MM.1S (cell line): ENCODE results near the gene TEP1.

Source experiments
- DNase-seq: peaks from one replicate; pipeline ENCODE4 v3.0.0-alpha.2; 2015
- H2AFZ ChIP-seq: fragments of 300-600 bp; sonication (generic); 2 replicates; pipeline ENCODE4 v1.6.0; 2016; ENCODE audit warnings: antibody characterized with exemption, low read length
- H3F3A ChIP-seq: fragments of 300-600 bp; sonication (generic); 2 replicates; pipeline ENCODE4 v1.6.1; 2016; ENCODE audit warnings: mild to moderate bottlenecking, antibody characterized with exemption, low read length, moderate library complexity, mixed read lengths; ENCODE audit not compliant: insufficient read depth
- H3K27ac ChIP-seq: fragments of 300-600 bp; sonication (generic); 2 replicates; pipeline ENCODE4 v1.5.1; 2016; ENCODE audit warnings: mild to moderate bottlenecking, low read length
- H3K27me3 ChIP-seq: fragments of 300-600 bp; sonication (generic); replicated peaks from 2 replicates; pipeline ENCODE4 v1.6.0; 2016; ENCODE audit warnings: low read length; ENCODE audit not compliant: insufficient read depth
- H3K36me3 ChIP-seq: fragments of 300-600 bp; sonication (generic); replicated peaks from 2 replicates; pipeline ENCODE4 v1.6.1; 2016; ENCODE audit warnings: mild to moderate bottlenecking, low read length, mixed read lengths; ENCODE audit not compliant: insufficient read depth
- H3K4me1 ChIP-seq: fragments of 300-600 bp; sonication (generic); 2 replicates; pipeline ENCODE4 v1.6.1; 2016; ENCODE audit warnings: low read length, mixed read lengths
- H3K4me2 ChIP-seq: fragments of 300-600 bp; sonication (generic); 2 replicates; pipeline ENCODE4 v1.6.0; 2016; ENCODE audit warnings: low read depth, low read length
- H3K4me3 ChIP-seq: fragments of 300-600 bp; sonication (generic); 2 replicates; pipeline ENCODE4 v1.5.1; 2016; ENCODE audit warnings: low read length, mixed read lengths
- H3K79me2 ChIP-seq: fragments of 300-600 bp; sonication (generic); 2 replicates; pipeline ENCODE4 v1.6.1; 2016; ENCODE audit warnings: mixed run types, low read length, mixed read lengths
- H3K9ac ChIP-seq: fragments of 300-600 bp; sonication (generic); 2 replicates; pipeline ENCODE4 v1.6.1; 2016; ENCODE audit warnings: low read length, mixed read lengths
- H3K9me2 ChIP-seq: fragments of 300-600 bp; sonication (generic); replicated peaks from 2 replicates; pipeline ENCODE4 v1.6.1; 2016; ENCODE audit warnings: mild to moderate bottlenecking, low read length, mixed read lengths; ENCODE audit not compliant: insufficient read depth
- H3K9me3 ChIP-seq: fragments of 300-600 bp; sonication (generic); replicated peaks from 2 replicates; pipeline ENCODE4 v1.6.1; 2016; ENCODE audit warnings: mild to moderate bottlenecking, low read length, mixed read lengths; ENCODE audit not compliant: insufficient read depth
- H4K20me1 ChIP-seq: fragments of 300-600 bp; sonication (generic); 2 replicates; pipeline ENCODE4 v1.6.1; 2016; ENCODE audit warnings: mild to moderate bottlenecking, low read length, moderate library complexity, mixed read lengths; ENCODE audit not compliant: insufficient read depth
- EZH2 ChIP-seq: fragments of 300-600 bp; sonication (generic); optimal IDR thresholded peaks from 2 replicates; pipeline ENCODE3; 2017; ENCODE audit warnings: low read depth, mild to moderate bottlenecking, antibody characterized with exemption, low read length, mixed read lengths
- EZH2phosphoT487 ChIP-seq: fragments of 300-600 bp; sonication (generic); IDR thresholded peaks from 2 replicates; pipeline ENCODE4 v1.6.1; 2018; ENCODE audit warnings: antibody characterized with exemption, low read length
- TF ChIP-seq, protein P1 (sequence below): fragments of 300-600 bp; sonication (generic); IDR thresholded peaks from 2 replicates; pipeline ENCODE4 v1.5.1; 2016; ENCODE audit warnings: antibody characterized with exemption, low read length, mixed read lengths

Gene TEP1

GRCh38 chr14:20417250-20418186 lies 4.2 kb upstream of the TEP1 start:
- H3K9me2 ChIP-seq, result no peaks in the 10 kb centered on the region
- no peaks in the 10 kb centered on the region for H3K27me3 ChIP-seq
- no peaks in the 10 kb centered on the region for H3K36me3 ChIP-seq
- no peaks in the 10 kb centered on the region; the same call in 1 of the 2 replicates for H3F3A ChIP-seq
- no peak overlapping the region for H3K9ac ChIP-seq
- no peak overlapping the region for H3K4me3 ChIP-seq
- TF ChIP-seq, protein P1, sequence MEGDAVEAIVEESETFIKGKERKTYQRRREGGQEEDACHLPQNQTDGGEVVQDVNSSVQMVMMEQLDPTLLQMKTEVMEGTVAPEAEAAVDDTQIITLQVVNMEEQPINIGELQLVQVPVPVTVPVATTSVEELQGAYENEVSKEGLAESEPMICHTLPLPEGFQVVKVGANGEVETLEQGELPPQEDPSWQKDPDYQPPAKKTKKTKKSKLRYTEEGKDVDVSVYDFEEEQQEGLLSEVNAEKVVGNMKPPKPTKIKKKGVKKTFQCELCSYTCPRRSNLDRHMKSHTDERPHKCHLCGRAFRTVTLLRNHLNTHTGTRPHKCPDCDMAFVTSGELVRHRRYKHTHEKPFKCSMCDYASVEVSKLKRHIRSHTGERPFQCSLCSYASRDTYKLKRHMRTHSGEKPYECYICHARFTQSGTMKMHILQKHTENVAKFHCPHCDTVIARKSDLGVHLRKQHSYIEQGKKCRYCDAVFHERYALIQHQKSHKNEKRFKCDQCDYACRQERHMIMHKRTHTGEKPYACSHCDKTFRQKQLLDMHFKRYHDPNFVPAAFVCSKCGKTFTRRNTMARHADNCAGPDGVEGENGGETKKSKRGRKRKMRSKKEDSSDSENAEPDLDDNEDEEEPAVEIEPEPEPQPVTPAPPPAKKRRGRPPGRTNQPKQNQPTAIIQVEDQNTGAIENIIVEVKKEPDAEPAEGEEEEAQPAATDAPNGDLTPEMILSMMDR, result no peak
- no peak for TF ChIP-seq EZH2
- no peak for TF ChIP-seq EZH2phosphoT487
- no peaks in the 10 kb centered on the region for H3K79me2 ChIP-seq
- no peaks in the 10 kb centered on the region; the same call in 1 of the 2 replicates for H3K4me1 ChIP-seq
- H2AFZ ChIP-seq, result no peak overlapping the region
- no peak for DNase-seq
- no peaks in the 10 kb centered on the region for H3K9me3 ChIP-seq
- H3K27ac ChIP-seq, result no peak overlapping the region
- H4K20me1 ChIP-seq, result no peaks in the 10 kb centered on the region
- H3K4me2 ChIP-seq, result no peak overlapping the region

- H3K9me3 ChIP-seq, result no peaks in the 10 kb centered on the region
- no peaks in the 10 kb centered on the region for H3K36me3 ChIP-seq
- no peaks in the 10 kb centered on the region; the same call in 1 of the 2 replicates for H3F3A ChIP-seq
- peak overlapping the region; percentile 20; the same call in 1 of the 2 replicates for H3K4me2 ChIP-seq
- H3K27me3 ChIP-seq, result no peaks in the 10 kb centered on the region
- no peaks in the 10 kb centered on the region for H4K20me1 ChIP-seq
- H3K27ac ChIP-seq, result no peak overlapping the region
- H3K9me2 ChIP-seq, result no peaks in the 10 kb centered on the region
- TF ChIP-seq, protein P1, result no peak
- TF ChIP-seq EZH2phosphoT487 (no peak), EZH2 (no peak)
- H3K4me1 ChIP-seq, result no peaks in the 10 kb centered on the region; the same call in 1 of the 2 replicates
- no peak overlapping the region; the same call in 1 of the 2 replicates for H3K9ac ChIP-seq
- peak overlapping the region; percentile 49 for H2AFZ ChIP-seq
- no peak overlapping the region for H3K4me3 ChIP-seq
- peaks cover 11% of the 10 kb centered on the region for H3K79me2 ChIP-seq
- no peak for DNase-seq
Observed at GRCh38 chr14:20416223-20416622, 2.9 kb upstream of the TEP1 start.

DNA sequence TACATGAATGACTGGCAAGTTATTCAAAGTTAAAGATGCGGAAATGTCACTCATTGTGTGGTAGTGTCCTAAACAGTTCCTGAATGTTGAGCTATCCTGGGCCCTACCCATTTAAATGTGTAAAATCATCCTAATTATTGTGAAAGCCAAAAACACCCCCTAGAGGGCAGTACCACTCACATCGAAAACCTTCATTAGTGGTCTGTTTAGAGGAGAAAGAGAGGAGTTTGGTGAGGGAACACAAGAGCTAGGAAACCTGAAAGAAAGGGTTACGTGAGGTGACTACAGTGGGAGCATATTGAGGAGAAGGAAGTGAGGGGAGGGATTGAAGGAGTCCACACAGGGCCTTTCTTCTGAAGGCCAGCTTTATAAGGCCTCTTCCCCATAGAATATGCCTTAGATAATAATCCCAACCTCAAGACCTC lies 2.5 kb upstream of the TEP1 start:
- peak; percentile 55 for DNase-seq
- TF ChIP-seq, protein P1, result peak; percentile 52
- TF ChIP-seq EZH2, result no peak
- H3K9ac ChIP-seq, result no peak overlapping the region; the same call in 1 of the 2 replicates
- H3K27ac ChIP-seq, result no peak overlapping the region
- H3K4me1 ChIP-seq, result no peaks in the 10 kb centered on the region; the same call in 1 of the 2 replicates
- no peaks in the 10 kb centered on the region for H3K27me3 ChIP-seq
- no peaks in the 10 kb centered on the region for H3K9me2 ChIP-seq
- H3K79me2 ChIP-seq, result peaks cover 14% of the 10 kb centered on the region
- no peaks in the 10 kb centered on the region for H3K36me3 ChIP-seq
- H2AFZ ChIP-seq, result peak overlapping the region; percentile 49
- H4K20me1 ChIP-seq, result no peaks in the 10 kb centered on the region
- H3K9me3 ChIP-seq, result no peaks in the 10 kb centered on the region
- no peaks in the 10 kb centered on the region; the same call in 1 of the 2 replicates for H3F3A ChIP-seq
- H3K4me3 ChIP-seq, result no peak overlapping the region
- H3K4me2 ChIP-seq, result peak overlapping the region; percentile 20; the same call in 1 of the 2 replicates
